Stimulated activated CD4-positive, alpha-beta T cell treated with anti-CD3 and anti-CD28 coated beads, Interleukin-12 subunit alpha, Interleukin-12 subunit beta, amount 100 ng/mL, for 24 hours (primary cell): ENCODE data around the gene CDH23.

ENCODE experiments used
- DNase-seq, 2 experiments: peaks; one replicate each; pipeline ENCODE4 v3.0.0-alpha.2; 2020; ENCODE audit warnings: low read depth in 2 of 2

The CDH23 gene

DNA sequence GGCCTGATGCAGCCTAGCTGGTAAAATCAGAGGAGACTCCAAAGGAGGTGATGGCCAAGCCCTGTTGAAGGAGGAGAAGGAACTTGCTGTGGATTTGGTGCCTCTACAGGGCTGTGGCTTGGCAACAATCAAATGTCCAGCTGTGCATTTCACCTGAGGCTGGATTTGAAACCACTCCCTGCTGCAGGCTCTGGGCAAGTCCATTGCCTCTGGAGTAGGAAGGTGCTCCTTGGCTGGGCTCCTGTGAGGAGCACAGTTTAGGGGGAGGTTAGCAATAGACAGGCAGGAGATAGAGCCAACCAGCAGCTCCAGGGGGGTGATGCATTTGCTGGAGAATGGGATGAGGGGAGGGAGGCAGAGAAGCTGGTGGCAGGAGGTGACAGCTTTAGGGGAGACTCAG is 26.5 kb downstream of the CDH23 start:
- no peak for DNase-seq

DNA sequence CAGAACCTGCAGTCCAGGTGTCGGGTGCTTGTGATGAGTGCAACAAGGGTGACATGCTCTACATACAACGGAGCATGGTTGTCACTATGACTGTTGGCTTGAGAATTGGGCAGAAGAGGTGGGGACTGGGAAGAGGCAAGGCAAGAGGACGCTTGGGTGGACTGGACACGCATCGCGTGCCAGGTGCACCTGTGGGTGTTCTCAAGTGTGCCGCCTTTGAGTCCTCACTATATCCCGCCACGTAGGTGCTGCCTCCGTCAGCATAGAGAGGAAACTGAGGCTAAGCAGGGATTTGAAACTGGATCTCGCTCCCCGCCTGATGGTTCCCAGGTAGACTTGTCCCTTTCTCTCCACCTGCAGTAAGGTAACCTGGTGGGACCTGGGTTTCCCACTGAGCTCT is 27.2 kb downstream of the CDH23 start:
- no peak for DNase-seq

DNA sequence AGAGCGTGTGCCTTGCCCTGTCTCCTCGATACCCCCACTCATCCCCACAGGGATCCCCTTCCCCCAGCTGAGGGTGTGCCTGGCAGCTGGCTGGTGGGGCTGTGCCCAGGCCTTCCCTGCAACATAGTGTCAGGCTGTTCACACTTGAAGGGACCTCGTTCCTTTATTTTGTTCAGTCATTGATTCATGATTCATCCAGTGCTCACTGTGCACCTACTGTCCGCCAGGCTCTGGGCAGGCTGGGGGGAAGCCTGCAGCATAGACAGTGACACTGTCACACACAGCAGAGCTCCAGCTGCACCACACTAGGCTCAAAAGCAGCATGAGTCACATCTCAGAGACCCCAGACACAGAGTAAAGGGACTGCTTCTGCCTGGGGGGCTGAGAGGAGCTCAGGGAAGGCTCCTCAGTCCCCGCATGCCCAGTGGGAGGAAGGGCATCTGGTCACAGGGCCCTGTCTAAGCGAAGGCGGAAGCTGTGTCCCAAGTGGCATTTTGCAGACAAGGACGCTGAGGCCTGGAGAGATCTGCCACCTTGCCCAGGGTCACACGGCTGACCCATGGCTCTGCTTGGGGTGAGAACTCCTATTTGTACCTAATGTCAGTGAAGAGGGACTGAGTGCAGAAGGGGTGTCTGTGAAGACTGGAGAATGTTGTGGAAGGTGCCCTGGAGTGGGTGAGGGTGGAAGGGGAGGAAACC is 27.9 kb downstream of the CDH23 start:
- DNase-seq = no peak

DNA sequence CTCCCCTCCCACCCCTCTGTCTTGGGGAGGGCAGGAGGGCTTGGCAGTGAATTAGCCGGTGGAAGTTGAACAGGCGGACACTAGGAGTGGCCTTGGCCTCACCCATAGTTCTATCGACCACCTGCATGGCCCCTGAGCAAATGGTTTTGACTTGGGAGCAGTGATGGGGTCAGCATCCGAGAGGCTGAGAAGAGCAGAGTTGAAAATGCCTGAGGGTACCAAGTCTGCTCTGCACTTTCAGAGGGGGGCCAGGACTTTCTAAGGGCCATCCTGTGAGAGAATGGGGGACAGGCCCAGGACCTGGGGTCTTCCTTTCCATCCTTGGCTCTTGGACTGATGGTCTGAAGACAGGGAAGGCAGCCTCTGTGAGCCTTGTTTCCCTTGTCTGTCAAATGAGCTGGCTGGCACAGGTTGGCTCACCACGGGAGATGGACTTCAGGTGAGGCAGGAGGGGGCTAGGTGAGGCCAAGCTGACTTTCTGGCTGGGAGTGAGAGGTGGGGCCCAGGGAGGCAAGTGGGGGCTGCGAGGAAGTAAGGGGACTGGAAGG is 29.4 kb downstream of the CDH23 start:
- DNase-seq = no peak

DNA sequence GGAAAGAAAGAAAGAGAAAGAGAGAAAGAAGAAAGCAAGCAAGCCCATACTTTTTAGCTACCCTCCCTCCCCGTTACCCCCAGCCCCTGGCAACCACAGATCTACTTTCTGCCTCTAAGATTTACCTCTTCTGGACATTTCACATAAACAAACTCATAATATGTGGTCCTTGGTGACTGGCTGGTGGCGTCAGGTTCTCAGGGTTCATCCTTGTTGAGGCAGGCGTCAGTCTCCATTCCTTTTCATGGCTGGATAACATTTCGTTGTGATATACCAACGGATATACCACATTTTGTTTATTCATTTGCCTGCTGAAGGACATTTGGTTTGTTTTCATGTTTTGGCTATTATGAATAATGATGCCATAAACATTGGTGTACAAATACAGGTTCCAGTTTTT is 30.5 kb downstream of the CDH23 start:
- DNase-seq = no peak

DNA sequence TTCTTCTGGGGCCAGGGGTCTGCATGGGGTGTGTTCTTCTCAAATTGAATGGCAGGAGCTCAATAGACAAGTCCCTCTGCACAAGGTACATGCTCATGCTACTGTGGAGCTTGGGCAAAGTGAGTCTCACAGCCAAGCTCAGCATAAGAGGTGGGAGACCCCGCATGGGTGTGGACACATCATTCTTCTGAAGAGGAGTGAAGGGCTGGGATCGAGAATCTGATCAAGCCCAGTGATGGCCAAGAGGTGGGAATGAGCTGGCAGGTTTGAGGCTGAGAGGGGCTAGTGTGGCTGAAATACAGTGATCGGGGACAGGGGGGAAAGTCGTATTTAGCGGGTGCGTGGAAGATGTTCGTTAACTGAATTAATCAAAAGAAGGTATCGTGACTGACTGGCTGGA is 32.6 kb downstream of the CDH23 start:
- no peak for DNase-seq

DNA sequence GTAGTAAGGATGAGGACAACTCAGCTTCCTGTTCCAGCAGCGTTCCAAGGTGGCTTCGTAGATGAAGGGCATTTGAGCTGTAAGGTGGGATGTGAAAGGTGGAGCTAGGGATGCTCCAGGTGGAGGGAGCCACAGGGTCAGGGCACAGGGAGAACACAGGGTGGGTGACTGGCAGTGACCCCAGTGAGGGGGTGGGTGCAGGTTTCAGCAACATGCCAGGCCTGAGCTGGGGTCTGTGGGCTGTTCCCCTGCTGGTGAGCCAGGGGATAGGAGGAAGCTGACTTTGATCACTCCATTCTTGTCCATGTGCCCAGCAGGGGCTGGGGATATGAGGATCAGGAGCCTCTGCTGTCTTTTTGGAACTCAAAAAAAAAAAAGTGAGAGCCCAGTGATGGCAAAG is 33.2 kb downstream of the CDH23 start:
- DNase-seq = no peak

DNA sequence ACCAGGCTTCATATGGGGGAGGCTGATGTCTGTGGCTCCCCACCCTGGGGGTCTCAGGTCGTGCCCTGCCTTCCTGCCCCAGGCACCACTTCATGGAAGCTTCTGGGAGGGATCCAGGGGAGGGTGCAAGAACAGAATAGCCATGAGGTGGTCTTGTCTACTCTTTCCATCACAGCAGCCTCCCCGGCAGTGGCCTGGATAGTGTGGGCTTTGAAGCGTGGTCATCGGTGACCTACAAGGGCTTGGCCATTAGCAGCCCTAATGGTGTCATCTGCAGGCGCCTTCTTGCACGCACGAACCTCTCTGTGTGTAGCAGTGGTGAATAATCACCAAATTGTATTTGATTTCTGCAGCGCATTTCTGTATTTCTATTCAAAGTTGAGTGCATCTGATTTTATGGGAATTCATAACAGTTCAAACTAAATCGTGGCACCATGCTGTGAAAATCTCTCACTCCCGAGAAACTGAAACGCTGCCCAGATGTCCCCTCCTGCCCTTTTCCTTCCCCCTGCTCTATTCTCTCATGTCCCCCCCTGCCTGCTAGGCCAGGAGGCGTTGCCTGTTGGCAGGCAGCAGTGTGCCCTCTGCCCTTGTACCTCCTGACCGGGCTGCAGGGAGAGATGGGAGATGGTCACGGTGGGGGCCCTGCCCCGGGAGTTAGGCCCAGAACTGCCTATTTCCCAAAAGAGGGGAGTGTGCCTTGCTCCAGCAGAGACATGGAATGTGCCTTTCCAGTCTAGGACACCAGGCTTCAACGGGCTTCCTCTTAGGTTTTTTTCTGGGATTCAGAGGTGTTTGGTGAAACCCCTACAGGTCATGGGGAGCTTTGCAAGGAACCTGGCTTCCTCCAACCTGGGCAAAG is 34.8 kb downstream of the CDH23 start:
- no peak for DNase-seq

DNA sequence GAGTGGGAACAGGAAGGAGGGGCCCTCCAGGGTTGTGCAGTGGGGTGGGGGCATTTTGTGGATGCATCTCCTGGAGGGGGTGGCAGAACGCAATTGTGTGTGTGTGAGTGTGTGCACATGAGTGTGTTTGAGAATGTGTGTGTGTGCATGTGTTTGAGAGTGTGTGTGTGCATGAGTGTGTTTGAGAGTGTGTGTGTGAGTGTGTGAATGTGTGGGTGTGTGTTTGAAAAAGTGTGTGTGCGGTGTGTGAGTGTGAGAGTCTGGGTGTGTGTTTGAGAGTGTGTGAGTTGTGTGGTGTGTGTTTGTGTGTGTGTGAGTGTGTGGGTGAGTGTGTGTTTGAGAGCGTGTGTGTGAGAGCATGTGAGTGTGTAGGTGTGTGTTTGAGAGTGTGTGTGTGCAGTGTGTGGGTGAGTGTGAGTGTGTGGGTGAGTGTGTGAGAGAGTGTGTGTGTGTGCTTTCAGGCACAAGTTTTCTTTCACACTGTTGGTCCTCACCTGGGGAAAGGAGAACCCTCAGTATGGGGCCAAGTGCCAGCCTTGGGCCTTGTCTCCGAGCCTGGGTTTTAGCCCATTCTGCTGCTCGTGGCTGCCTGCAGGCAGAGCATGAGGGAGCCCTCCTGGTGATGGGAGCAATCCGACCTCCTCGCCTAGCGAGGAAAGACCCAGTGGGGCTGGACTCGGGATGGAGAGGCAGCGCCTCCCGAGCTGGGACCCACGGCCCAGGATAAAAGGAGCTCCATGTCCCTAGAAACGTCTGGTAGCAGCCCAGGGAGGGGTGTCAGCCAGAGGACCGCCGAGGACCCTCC is 35.6 kb downstream of the CDH23 start:
- no peak for DNase-seq

DNA sequence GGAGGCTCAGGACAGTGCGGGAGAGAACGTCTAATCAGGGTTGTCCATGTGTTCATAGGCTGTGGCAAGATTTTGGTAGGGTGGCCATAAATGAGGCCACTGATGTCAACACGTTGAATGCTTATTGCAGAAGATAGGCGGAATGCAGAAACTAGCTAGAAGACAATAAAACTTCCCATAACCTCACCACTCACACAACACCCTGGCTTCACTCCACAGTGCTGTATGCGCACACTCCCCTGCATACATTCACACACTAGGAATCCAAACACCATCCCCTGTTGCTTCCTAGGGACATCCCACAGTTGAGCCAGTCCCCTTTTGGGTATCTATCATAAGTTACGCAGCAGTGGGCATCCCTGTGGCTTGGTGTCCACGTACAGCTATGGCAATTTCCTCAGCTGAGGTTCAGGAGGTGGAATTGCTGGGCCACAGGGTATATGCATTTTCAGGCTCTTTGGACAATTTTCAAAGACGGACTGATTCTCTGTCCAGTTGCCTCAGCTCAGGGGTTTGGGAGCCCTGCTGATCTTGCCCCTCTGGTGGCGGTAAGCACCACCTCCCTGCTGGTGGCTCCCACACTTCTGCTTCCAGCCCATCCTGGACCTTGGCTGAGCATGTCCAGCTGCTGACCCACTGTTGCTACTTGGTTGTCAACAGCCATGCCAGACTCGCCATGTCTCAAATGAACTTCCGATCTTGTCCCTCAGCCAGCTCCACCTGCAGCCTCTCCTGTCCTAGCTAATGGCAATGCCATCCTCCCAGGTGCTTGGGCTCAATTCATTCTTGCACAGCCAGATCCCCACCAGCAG is 36.4 kb downstream of the CDH23 start:
- DNase-seq = no peak

DNA sequence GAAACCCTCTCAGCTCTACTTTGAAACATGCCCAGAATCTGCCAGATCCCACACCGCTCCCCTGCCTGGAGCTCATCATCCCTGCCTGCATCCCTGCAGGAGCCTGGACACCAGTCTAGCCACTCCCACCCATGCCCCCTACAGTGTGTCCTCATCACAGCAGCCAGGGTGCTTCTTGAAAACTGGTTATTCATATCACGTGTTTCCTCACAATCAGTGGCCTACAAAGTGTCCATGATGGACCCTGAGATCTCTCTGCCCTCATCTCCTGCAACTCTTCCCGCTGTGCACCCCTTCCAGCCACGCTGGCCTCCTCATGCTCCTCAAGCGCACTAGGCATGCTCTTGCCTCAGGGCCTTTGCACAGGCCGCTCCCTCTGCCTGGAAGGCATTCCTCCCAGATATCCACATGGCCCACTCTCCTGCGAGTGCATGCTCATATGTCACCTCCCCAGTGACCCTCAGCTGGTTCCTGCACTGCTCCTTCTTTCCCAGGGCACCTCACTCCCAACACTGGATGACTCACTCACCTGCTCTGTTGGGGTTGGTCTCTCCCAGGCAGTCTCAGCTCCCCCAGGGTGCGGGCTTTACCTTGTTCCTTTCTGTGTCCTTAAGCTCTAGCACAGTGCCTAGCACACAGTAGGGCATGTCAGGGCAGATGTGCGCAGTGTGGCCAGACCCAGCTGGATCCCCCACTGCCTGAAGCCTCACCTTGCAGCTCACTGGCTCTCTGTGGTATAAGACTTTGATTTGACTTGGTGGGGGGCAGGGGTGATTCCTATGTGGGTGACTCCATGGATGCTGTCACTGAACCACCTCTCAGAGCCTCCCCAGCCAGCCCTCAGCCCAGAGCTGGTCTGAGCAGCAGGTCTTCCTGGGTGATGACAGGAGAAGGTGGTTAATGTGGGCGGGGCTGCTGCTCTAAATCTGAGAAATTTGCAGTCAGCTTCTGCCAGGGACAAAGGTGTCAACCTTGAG is 37.3 kb downstream of the CDH23 start:
- DNase-seq = no peak

DNA sequence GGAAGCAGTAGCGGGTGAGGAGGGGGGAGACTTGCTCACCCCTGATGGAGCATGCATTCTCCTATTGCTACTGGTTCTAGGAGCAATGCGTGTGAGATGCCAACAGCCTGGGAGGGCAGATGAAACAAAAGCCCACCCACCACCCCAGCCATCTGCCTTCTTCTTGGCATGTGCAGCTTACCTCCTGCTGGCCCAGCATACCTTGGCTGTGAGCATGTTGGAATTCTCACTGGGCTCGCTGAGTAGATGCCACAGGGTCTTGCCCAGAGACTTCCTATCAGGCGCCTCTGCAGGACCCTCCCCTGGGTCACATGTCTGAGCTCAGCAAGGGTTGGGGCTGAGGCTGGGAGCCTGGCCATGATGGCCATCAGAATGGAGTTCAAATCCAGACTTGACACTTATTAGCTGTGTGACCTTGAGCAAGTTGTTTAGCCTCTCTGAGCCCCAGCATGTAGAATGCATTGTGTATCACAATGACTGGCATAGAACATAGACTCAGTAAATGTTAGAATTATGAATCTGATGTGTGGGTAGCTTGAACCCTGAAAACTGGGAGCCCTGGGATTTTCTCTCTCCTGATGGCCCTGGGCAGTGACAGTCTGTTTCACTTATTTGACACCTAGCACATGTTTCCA is 38.2 kb downstream of the CDH23 start:
- no peak for DNase-seq

DNA sequence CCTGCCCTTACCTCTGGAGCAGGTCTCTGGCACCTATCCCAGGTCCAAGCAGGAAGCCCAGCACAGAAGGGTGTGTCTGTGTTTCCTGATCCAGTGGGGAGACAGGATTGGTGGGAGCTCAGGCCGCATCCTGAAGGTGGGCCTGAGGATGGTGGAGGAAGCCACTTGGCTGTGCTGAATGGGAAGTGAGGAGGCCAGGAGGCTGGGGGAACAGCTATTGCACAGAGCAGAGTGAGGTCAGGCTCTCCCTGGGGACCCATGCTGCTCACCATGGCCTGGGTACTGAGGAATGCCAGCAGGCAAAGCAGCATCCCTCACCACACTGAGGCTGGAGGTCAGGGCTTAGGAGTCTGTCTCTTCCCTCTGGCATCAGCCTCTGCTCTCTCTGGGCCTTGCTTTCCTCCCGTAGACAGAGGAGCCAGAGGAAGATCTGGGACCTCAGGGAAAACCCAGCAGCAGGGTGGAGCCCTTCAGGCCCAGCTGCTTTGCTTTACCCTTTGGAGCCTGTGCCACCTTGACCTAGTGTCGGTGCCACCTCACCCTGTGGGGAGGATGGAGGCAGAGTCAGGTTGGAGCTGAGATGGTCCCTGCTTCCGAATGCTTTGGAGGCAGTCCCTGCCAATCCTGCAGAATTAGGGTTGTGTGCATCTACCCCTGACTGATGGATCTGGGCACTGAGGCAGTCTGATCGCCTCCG is 39.0 kb downstream of the CDH23 start:
- no peak for DNase-seq

DNA sequence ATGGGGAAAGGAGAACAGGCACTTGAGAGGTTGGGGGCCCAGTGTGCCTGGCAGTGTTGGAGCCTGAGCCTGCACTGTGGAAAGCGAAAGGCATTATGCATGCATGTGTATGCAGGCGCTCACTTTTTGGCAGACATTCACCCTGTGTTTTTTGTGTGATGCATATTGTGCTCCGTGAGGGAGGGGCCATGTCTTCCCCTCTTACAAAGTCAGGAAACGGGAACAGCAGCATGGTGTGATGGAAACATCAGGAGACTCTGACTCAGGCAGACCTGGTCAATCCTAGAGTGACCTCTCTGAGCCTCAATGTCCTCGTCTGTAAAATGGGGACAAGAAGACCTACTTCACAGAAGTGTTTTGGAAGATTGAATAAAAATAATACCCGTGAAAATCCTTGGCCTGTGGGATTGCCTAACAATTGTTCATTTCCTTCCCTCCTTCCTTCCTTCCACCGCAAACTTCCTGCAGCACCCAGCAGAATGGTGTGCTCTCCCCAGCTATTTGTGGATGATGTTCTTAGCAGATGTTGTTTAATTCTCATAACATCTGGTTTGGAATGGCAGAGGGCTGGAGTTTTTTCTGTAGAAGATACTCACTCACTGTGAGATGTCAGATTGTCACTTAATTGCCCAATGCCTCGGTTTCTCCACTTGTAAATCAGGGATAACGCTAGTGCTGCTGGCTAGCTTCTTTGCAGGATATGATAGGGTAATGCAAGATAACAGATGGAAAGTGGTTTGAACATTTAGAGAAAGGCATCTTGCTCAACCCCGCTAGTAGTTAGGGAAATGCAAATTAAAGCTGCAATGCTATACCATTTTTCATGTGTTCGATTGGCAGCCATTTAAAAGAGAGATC is 39.8 kb downstream of the CDH23 start:
- no peak for DNase-seq

DNA sequence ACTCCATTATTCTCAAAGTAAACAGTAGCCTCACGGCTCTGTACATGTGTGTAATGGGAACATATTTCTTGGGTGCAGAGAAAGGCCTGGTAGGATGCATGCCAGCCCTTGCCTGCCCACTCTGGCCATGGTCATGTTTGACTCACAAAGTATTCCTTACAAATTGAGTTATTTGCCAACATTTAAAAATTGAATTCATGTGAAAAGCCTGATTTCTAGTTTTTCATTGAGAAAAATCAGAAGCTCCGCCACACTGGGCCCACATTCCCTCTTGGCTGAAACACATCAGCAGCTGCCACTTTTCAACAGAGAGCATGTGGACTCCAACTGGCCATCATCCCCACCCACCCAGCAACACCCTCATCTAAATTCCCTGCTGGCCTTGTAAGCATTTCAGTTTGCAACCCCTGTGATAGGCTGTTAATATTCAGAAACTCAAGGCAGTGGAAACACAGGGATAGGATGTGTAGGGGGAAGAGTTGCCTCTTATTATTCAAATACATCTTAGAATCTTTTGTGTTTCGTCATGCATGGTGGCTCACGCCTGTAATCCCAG is 40.9 kb downstream of the CDH23 start:
- no peak for DNase-seq

DNA sequence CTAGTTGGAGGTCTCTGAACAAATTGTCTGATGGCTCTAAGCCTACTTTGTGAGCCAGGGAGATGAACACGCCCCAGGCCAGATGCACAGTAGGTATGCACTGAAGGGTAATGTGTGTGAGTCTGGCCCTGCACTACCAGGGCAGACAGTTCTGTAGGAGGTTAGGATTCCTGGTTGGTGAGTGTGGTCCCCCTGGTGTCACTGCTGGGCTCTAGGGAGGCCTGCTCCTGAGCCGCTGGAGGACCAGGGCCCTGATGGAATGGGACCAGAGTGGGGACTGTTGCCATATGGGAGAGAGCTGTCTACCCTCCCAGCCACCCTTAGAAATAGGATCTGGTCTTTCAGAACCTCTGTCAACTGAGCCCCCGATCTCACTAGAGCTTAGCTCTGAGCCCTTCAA is 42.0 kb downstream of the CDH23 start:
- DNase-seq = no peak

DNA sequence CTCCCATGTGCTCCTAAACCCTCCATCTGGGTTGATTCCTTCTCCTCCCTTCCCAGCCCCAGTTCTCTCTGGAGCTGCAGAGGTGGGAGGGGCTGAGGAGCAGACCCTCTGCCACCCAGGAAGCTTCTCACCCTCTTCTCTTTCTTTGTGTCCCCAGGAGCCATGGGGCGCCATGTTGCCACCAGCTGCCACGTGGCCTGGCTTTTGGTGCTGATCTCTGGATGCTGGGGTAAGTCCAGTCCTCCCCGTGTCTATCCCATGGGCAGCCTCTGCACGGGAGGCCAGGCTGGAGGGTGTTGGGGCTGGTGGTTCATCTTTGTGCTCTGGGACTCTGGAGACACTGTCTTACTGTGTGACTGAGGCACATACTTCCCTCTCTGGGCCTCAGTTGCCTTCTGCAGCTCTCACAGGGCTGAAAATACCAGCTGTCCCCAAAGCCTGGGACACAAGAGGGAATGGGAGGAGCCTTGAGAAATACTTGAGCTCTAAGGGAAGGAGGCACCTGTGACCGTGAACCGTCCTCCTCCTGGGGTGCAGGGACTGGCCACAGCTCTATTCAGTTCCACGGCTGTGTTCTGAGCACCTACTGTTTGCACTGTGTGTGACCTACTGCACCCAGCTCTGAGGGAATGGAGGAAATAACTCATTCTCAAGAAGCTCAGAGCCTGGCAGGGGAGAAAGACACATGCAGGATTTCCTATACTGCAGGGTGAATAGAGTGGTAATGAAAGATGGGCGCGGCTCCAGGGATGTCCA is 43.1 kb downstream of the CDH23 start:
- DNase-seq = no peak
